Measurements from ENCODE around the gene CEP89.

CEP89 gene

GRCh38 chr19:32831611-32832010 is 140.1 kb downstream of the CEP89 start:
- DNase-seq = no peak

- DNase-seq = no peak
Measured at GRCh38 chr19:32830231-32831014, 141.3 kb downstream of the CEP89 start.

GRCh38 chr19:32829345-32829896 is 142.3 kb downstream of the CEP89 start:
- DNase-seq = no peak

GRCh38 chr19:32828643-32829344 is 143.0 kb downstream of the CEP89 start:
- DNase-seq = no peak

GRCh38 chr19:32828139-32828538 is 143.6 kb downstream of the CEP89 start:
- DNase-seq = no peak

Measured in stimulated activated CD4-positive, alpha-beta T cell treated with anti-CD3 and anti-CD28 coated beads, Interleukin-2, amount 100 ng/mL, for 48 hours (primary cell).